Stimulated activated CD8-positive, alpha-beta memory T cell treated with anti-CD3 and anti-CD28 coated beads, Interleukin-2, amount 100 ng/mL, for 48 hours (primary cell): ENCODE results near the gene LPP.

Experiments
- DNase-seq, 2 donors: peaks; one replicate each; pipeline ENCODE4 v3.0.0-alpha.2; 2020; ENCODE audit warnings: low read depth in 2 of 2

LPP gene

GRCh38 chr3:188220988-188221818 lies 67.2 kb downstream of the LPP start:
- no peak for DNase-seq

GRCh38 chr3:188223936-188224335 lies 70.0 kb downstream of the LPP start:
- no peak for DNase-seq

- no peak for DNase-seq
These were observed 73.5 kb downstream of the LPP start for GRCh38 chr3:188227442-188227841.

GRCh38 chr3:188229177-188229576 lies 75.2 kb downstream of the LPP start:
- no peak for DNase-seq

GRCh38 chr3:188229726-188230125 lies 75.8 kb downstream of the LPP start:
- DNase-seq = no peak

GRCh38 chr3:188230962-188231361 lies 77.0 kb downstream of the LPP start:
- no peak for DNase-seq

- DNase-seq = no peak
These were observed 77.5 kb downstream of the LPP start for GRCh38 chr3:188231456-188231855.

- no peak for DNase-seq
These were observed 78.7 kb downstream of the LPP start for GRCh38 chr3:188232656-188233055.

- DNase-seq = no peak
These were observed 79.4 kb downstream of the LPP start for GRCh38 chr3:188233320-188233719.

- DNase-seq = no peak
These were observed 80.2 kb downstream of the LPP start for GRCh38 chr3:188234132-188234531.

GRCh38 chr3:188236271-188236670 lies 82.3 kb downstream of the LPP start:
- no peak for DNase-seq

GRCh38 chr3:188239035-188239434 lies 85.1 kb downstream of the LPP start:
- no peak for DNase-seq

GRCh38 chr3:188239577-188239976 lies 85.6 kb downstream of the LPP start:
- DNase-seq = no peak

GRCh38 chr3:188240189-188240981 lies 86.4 kb downstream of the LPP start:
- DNase-seq = no peak

- no peak for DNase-seq
These were observed 87.1 kb downstream of the LPP start for GRCh38 chr3:188241072-188241471.

- no peak for DNase-seq
These were observed 87.9 kb downstream of the LPP start for GRCh38 chr3:188241883-188242282.

GRCh38 chr3:188242436-188243123 lies 88.6 kb downstream of the LPP start:
- DNase-seq = no peak

GRCh38 chr3:188243124-188243795 lies 89.3 kb downstream of the LPP start:
- DNase-seq = no peak

GRCh38 chr3:188244395-188244861 lies 90.5 kb downstream of the LPP start:
- DNase-seq = no peak

GRCh38 chr3:188246905-188247304 lies 92.9 kb downstream of the LPP start:
- DNase-seq = no peak

GRCh38 chr3:188248036-188248561 lies 94.1 kb downstream of the LPP start:
- DNase-seq = no peak
